ENCODE data around the gene RFWD3. TPM values are rescaled to one million over a fixed set of nuclear protein-coding genes. Genes with fewer than 3 reads are reported as not detected.

Gene RFWD3
- total and polyA plus RNA-seq, 2 of the 13 experiments (the other 11 are each of a cell fraction or from before 2014, with no cell fraction given), result 23.4 to 62.6 TPM

GRCh38 chr16:74667255-74667700, 601 bp upstream of the RFWD3 start:
- ATAC-seq (peak; percentile 28), FAIRE-seq (no peak), DNase-seq (ENCODE audit: low spot score) (peak; percentile 41)
- no peaks in the 10 kb centered on the region for H4K20me1 ChIP-seq (ENCODE audit: insufficient read depth, low read length)
- H3K9me3 ChIP-seq (ENCODE audit: low read length), result no peaks in the 10 kb centered on the region
- peak overlapping the region; percentile 95 for H3K9ac ChIP-seq (ENCODE audit: insufficient read depth, low read depth, low read length)
- in situ Hi-C loops (cut with HindIII; ENCODE audit: extremely low pct_ligation_motif_present, low pct_unique_long_range_greater_than_20kb), result no loop called here
- under 1% methylated on average over 23 of the region's 23 CpGs for WGBS (ENCODE audit: low lambda C conversion rate)
- H3K4me1 ChIP-seq (ENCODE audit: insufficient read depth, low read length), result peaks cover 46% of the 10 kb centered on the region
- peak overlapping the region; percentile 92 for H2AFZ ChIP-seq (ENCODE audit: low read length)
- peak overlapping the region; percentile 80 to 98 (median 81) for H3K4me3 ChIP-seq (replicated peaks in 1 of 3; ENCODE audit: insufficient read depth in 1 of 3, low read depth in 2 of 3, low read length in 3 of 3)
- CTCF ChIA-PET (ENCODE audit: low intra/inter-chr PET ratio, low total read pairs), result no interaction called here
- POLR2A ChIA-PET, result interaction anchor here (0.6 to 2.9 kb wide), 12 partner anchors 9 to 293 kb away, joined by 3 to 22 read pairs (median 5); partner anchors contain the start of genes GLG1 and MLKL
- peak overlapping the region; percentile 73 for H3K27ac ChIP-seq (ENCODE audit: extremely low read length, insufficient read depth, low read length)
- no peaks in the 10 kb centered on the region for H3K27me3 ChIP-seq (ENCODE audit: control insufficient read depth in 1 of 2, insufficient read depth in 2 of 2, low read length in 2 of 2)
- BruUV-seq (replicated peaks), result TSS peak; percentile 94
- H3K36me3 ChIP-seq (replicated peaks in 1 of 2; ENCODE audit: control insufficient read depth in 1 of 2, insufficient read depth in 2 of 2, low read length in 2 of 2), result peaks cover 9 to 25% of the 10 kb centered on the region in 2 experiments; a peak in 4 of 5 replicates
- peaks cover 40% of the 10 kb centered on the region for H3K79me2 ChIP-seq (ENCODE audit: insufficient read depth, low read length)
- intact Hi-C loops (cut with micrococcal nuclease; ENCODE audit: unreplicated experiment), result loop anchor here (5.0 kb wide), 1 partner anchor 40 kb away; no protein-coding TSS in a partner anchor
- H3K4me2 ChIP-seq (ENCODE audit: low read depth, low read length), result peak overlapping the region; percentile 71
- TF ChIP-seq RARG (CRISPR knock-in tag; IDR thresholded peaks at IDR 0.05; ENCODE audit: low read depth) (no peak), ZKSCAN5 (CRISPR knock-in tag; IDR thresholded peaks at IDR 0.05) (no peak), STAT5B (CRISPR knock-in tag; IDR thresholded peaks at IDR 0.05) (no peak), ZNF816 (CRISPR knock-in tag; IDR thresholded peaks at IDR 0.05; ENCODE audit: borderline replicate concordance) (0 out of 2 replicates have a peak, but pooled peaks have one; percentile 10), SMAD3 (CRISPR knock-in tag; IDR thresholded peaks at IDR 0.05) (no peak), TBX2 (CRISPR knock-in tag; IDR thresholded peaks at IDR 0.05; ENCODE audit: borderline replicate concordance) (no peak), ZNF335 (CRISPR knock-in tag; IDR thresholded peaks at IDR 0.05) (no peak), NFKBIZ (CRISPR knock-in tag; IDR thresholded peaks at IDR 0.05) (no peak), FOXO1 (CRISPR knock-in tag; IDR thresholded peaks at IDR 0.05) (0 out of 2 replicates have a peak, but pooled peaks have one; percentile 14), TSC22D2 (CRISPR knock-in tag; IDR thresholded peaks at IDR 0.05; ENCODE audit: borderline replicate concordance) (0 out of 2 replicates have a peak, but pooled peaks have one; percentile 42)
- TF ChIP-seq, protein P1, sequence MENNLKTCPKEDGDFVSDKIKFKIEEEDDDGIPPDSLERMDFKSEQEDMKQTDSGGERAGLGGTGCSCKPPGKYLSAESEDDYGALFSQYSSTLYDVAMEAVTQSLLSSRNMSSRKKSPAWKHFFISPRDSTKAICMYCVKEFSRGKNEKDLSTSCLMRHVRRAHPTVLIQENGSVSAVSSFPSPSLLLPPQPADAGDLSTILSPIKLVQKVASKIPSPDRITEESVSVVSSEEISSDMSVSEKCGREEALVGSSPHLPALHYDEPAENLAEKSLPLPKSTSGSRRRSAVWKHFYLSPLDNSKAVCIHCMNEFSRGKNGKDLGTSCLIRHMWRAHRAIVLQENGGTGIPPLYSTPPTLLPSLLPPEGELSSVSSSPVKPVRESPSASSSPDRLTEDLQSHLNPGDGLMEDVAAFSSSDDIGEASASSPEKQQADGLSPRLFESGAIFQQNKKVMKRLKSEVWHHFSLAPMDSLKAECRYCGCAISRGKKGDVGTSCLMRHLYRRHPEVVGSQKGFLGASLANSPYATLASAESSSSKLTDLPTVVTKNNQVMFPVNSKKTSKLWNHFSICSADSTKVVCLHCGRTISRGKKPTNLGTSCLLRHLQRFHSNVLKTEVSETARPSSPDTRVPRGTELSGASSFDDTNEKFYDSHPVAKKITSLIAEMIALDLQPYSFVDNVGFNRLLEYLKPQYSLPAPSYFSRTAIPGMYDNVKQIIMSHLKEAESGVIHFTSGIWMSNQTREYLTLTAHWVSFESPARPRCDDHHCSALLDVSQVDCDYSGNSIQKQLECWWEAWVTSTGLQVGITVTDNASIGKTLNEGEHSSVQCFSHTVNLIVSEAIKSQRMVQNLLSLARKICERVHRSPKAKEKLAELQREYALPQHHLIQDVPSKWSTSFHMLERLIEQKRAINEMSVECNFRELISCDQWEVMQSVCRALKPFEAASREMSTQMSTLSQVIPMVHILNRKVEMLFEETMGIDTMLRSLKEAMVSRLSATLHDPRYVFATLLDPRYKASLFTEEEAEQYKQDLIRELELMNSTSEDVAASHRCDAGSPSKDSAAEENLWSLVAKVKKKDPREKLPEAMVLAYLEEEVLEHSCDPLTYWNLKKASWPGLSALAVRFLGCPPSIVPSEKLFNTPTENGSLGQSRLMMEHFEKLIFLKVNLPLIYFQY (CRISPR knock-in tag; IDR thresholded peaks at IDR 0.05; ENCODE audit: borderline replicate concordance), result peak; percentile 23; the same call in 1 of the 2 replicates
- TF ChIP-seq, protein P2, sequence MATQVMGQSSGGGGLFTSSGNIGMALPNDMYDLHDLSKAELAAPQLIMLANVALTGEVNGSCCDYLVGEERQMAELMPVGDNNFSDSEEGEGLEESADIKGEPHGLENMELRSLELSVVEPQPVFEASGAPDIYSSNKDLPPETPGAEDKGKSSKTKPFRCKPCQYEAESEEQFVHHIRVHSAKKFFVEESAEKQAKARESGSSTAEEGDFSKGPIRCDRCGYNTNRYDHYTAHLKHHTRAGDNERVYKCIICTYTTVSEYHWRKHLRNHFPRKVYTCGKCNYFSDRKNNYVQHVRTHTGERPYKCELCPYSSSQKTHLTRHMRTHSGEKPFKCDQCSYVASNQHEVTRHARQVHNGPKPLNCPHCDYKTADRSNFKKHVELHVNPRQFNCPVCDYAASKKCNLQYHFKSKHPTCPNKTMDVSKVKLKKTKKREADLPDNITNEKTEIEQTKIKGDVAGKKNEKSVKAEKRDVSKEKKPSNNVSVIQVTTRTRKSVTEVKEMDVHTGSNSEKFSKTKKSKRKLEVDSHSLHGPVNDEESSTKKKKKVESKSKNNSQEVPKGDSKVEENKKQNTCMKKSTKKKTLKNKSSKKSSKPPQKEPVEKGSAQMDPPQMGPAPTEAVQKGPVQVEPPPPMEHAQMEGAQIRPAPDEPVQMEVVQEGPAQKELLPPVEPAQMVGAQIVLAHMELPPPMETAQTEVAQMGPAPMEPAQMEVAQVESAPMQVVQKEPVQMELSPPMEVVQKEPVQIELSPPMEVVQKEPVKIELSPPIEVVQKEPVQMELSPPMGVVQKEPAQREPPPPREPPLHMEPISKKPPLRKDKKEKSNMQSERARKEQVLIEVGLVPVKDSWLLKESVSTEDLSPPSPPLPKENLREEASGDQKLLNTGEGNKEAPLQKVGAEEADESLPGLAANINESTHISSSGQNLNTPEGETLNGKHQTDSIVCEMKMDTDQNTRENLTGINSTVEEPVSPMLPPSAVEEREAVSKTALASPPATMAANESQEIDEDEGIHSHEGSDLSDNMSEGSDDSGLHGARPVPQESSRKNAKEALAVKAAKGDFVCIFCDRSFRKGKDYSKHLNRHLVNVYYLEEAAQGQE (IDR thresholded peaks at IDR 0.05; ENCODE audit: borderline replicate concordance in 1 of 2, low read depth in 1 of 2, low read length in 2 of 2), result 0 out of 4 replicates have a peak, but pooled peaks of 1 of the 2 experiments have one; percentile 18
- TF ChIP-seq, protein P3, sequence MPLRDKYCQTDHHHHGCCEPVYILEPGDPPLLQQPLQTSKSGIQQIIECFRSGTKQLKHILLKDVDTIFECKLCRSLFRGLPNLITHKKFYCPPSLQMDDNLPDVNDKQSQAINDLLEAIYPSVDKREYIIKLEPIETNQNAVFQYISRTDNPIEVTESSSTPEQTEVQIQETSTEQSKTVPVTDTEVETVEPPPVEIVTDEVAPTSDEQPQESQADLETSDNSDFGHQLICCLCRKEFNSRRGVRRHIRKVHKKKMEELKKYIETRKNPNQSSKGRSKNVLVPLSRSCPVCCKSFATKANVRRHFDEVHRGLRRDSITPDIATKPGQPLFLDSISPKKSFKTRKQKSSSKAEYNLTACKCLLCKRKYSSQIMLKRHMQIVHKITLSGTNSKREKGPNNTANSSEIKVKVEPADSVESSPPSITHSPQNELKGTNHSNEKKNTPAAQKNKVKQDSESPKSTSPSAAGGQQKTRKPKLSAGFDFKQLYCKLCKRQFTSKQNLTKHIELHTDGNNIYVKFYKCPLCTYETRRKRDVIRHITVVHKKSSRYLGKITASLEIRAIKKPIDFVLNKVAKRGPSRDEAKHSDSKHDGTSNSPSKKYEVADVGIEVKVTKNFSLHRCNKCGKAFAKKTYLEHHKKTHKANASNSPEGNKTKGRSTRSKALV (CRISPR knock-in tag; IDR thresholded peaks at IDR 0.05), result no peak

All from HepG2 (cell line).